ENCODE results near the gene ARPC3.

DNA sequence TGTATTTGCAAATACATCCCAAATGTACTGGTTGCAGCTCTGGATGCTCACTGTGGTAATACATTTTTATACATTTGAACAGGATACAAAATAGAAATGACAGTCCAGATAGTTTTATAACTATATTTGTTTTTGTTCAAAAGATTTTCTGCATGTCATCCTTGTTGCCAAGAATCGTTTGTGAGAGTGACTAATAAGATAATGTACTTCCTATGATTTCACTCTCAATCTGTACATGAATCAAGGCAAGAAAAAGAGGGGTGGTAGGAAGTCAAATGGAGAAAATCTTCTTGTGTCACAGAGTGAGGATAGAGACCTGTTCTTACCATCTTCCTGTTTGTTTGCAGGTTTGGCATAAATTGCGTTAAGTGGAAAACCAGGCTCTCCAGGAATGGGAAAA lies 13.9 kb downstream of the ARPC3 start:
- TF ChIP-seq, protein P1, sequence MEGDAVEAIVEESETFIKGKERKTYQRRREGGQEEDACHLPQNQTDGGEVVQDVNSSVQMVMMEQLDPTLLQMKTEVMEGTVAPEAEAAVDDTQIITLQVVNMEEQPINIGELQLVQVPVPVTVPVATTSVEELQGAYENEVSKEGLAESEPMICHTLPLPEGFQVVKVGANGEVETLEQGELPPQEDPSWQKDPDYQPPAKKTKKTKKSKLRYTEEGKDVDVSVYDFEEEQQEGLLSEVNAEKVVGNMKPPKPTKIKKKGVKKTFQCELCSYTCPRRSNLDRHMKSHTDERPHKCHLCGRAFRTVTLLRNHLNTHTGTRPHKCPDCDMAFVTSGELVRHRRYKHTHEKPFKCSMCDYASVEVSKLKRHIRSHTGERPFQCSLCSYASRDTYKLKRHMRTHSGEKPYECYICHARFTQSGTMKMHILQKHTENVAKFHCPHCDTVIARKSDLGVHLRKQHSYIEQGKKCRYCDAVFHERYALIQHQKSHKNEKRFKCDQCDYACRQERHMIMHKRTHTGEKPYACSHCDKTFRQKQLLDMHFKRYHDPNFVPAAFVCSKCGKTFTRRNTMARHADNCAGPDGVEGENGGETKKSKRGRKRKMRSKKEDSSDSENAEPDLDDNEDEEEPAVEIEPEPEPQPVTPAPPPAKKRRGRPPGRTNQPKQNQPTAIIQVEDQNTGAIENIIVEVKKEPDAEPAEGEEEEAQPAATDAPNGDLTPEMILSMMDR (IDR thresholded peaks at IDR 0.05) = no peak
- TF ChIP-seq POLR2A (IDR thresholded peaks at IDR 0.05) = no peak

All from lower leg skin (tissue), 3 donors.